GM08714 (cell line): ENCODE results near the gene BAIAP2.

Experiments used
- H3K4me3 ChIP-seq: fragments of 200-500 bp; sonication (Bioruptor generic); 2 replicates; pipeline ENCODE4 v1.5.1; 2014; ENCODE audit warnings: mild to moderate bottlenecking, low read length, inconsistent platforms
- ZNF274 ChIP-seq: IDR thresholded peaks from 2 replicates; pipeline ENCODE4 v1.6.1; 2012; ENCODE audit warnings: mild to moderate bottlenecking, low read depth, low read length

BAIAP2 gene

GRCh38 chr17:81156866-81157805 is 122.2 kb downstream of the BAIAP2 start:
- no peak overlapping the region for H3K4me3 ChIP-seq
- TF ChIP-seq ZNF274 = no peak

GRCh38 chr17:81157848-81158687 is 123.1 kb downstream of the BAIAP2 start:
- TF ChIP-seq ZNF274 = no peak
- no peak overlapping the region for H3K4me3 ChIP-seq

GRCh38 chr17:81158688-81159590 is 124.0 kb downstream of the BAIAP2 start:
- no peak overlapping the region for H3K4me3 ChIP-seq
- no peak for TF ChIP-seq ZNF274

GRCh38 chr17:81159611-81160265 is 124.8 kb downstream of the BAIAP2 start:
- no peak overlapping the region for H3K4me3 ChIP-seq
- no peak for TF ChIP-seq ZNF274

- no peak for TF ChIP-seq ZNF274
Measured at GRCh38 chr17:81160306-81160705, 125.4 kb downstream of the BAIAP2 start.

GRCh38 chr17:81160747-81161453 is 125.9 kb downstream of the BAIAP2 start:
- no peak overlapping the region for H3K4me3 ChIP-seq
- no peak for TF ChIP-seq ZNF274

More at GRCh38 chr17:81160306-81160705, 125.4 kb downstream of the BAIAP2 start:
- H3K4me3 ChIP-seq = no peak overlapping the region

- no peak overlapping the region for H3K4me3 ChIP-seq
- TF ChIP-seq ZNF274 = no peak
Measured at GRCh38 chr17:81161536-81161935, 126.6 kb downstream of the BAIAP2 start.

GRCh38 chr17:81161972-81162371 is 127.0 kb downstream of the BAIAP2 start:
- TF ChIP-seq ZNF274 = no peak

GRCh38 chr17:81162491-81162890 is 127.5 kb downstream of the BAIAP2 start:
- H3K4me3 ChIP-seq = no peak overlapping the region
- no peak for TF ChIP-seq ZNF274

More at GRCh38 chr17:81161972-81162371, 127.0 kb downstream of the BAIAP2 start:
- H3K4me3 ChIP-seq = no peak overlapping the region

- no peak for TF ChIP-seq ZNF274
- H3K4me3 ChIP-seq = no peak overlapping the region
Measured at GRCh38 chr17:81163051-81163695, 128.2 kb downstream of the BAIAP2 start.

- no peak for TF ChIP-seq ZNF274
- no peak overlapping the region for H3K4me3 ChIP-seq
Measured at GRCh38 chr17:81163703-81164370, 128.9 kb downstream of the BAIAP2 start.
